ENCODE measurements around the gene SEMA3D. TPM values are rescaled to one million over a fixed set of nuclear protein-coding genes. Genes with fewer than 3 reads are reported as not detected.
A peak's percentile ranks its signal among the peaks of the same experiment; 100 is the strongest.

The SEMA3D gene
- total RNA-seq, 1 experiment from 2014 or later = 4.8 TPM

GRCh38 chr7:85185424-85186082 is 1.3 kb downstream of the SEMA3D start:
- ChIA-PET POLR2A (ENCODE audit: unreplicated experiment) (no interaction called here), CTCF (no interaction called here)
- Histone ChIP-seq H3K9me3 (ENCODE audit: insufficient read depth, low read depth) (no peaks in the 10 kb centered on the region), H3K27ac (no peak overlapping the region), H2AFZ (peak overlapping the region; percentile 95), H3K27me3 (ENCODE audit: insufficient read depth, low read depth) (peaks cover 13% of the 10 kb centered on the region; the same call in 1 of the 2 replicates), H3K4me1 (replicated peaks; ENCODE audit: insufficient read depth) (no peaks in the 10 kb centered on the region), H4K20me1 (ENCODE audit: insufficient read depth) (no peaks in the 10 kb centered on the region), H3K36me3 (ENCODE audit: low read depth) (no peaks in the 10 kb centered on the region), H3K4me3 (peak overlapping the region; percentile 63), H3K4me2 (peak overlapping the region; percentile 84), H3F3A (ENCODE audit: insufficient read depth, low read depth) (no peaks in the 10 kb centered on the region), H3K9me2 (ENCODE audit: insufficient read depth) (no peaks in the 10 kb centered on the region), H3K79me2 (ENCODE audit: low read depth) (no peaks in the 10 kb centered on the region)
- peak in 1 of 2 experiments; percentile 17 for DNase-seq
- TF ChIP-seq CTCF (conservative IDR thresholded peaks at IDR 0.05) (no peak), EZH2 (IDR thresholded peaks at IDR 0.05; ENCODE audit: low read depth) (no peak)
- BruUV-seq (replicated peaks) = no TSS peak
- intact Hi-C loops (cut with micrococcal nuclease; ENCODE audit: unreplicated experiment) = loop anchor here (2.0 to 5.0 kb wide), 2 partner anchors 145 to 282 kb away; no protein-coding TSS in a partner anchor

GRCh38 chr7:85184599-85185423 is 2.0 kb downstream of the SEMA3D start:
- Histone ChIP-seq H3K79me2 (ENCODE audit: low read depth) (no peaks in the 10 kb centered on the region), H3F3A (ENCODE audit: insufficient read depth, low read depth) (no peaks in the 10 kb centered on the region), H3K4me1 (replicated peaks; ENCODE audit: insufficient read depth) (no peaks in the 10 kb centered on the region), H3K27ac (no peak overlapping the region), H3K27me3 (ENCODE audit: insufficient read depth, low read depth) (peaks cover 13% of the 10 kb centered on the region; the same call in 1 of the 2 replicates), H2AFZ (no peak overlapping the region), H3K4me2 (no peak overlapping the region), H3K36me3 (ENCODE audit: low read depth) (no peaks in the 10 kb centered on the region), H3K4me3 (no peak overlapping the region), H4K20me1 (ENCODE audit: insufficient read depth) (no peaks in the 10 kb centered on the region), H3K9me3 (ENCODE audit: insufficient read depth, low read depth) (no peaks in the 10 kb centered on the region), H3K9me2 (ENCODE audit: insufficient read depth) (no peaks in the 10 kb centered on the region)
- ChIA-PET CTCF (no interaction called here), POLR2A (ENCODE audit: unreplicated experiment) (no interaction called here)
- no TSS peak for BruUV-seq (replicated peaks)
- DNase-seq = no peak
- intact Hi-C loops (cut with micrococcal nuclease; ENCODE audit: unreplicated experiment) = loop anchor here (5.0 kb wide), 1 partner anchor 282 kb away; no protein-coding TSS in a partner anchor
- TF ChIP-seq EZH2 (IDR thresholded peaks at IDR 0.05; ENCODE audit: low read depth) (no peak), CTCF (conservative IDR thresholded peaks at IDR 0.05) (no peak)

- Histone ChIP-seq H3F3A (ENCODE audit: insufficient read depth, low read depth) (no peaks in the 10 kb centered on the region), H3K9me3 (ENCODE audit: insufficient read depth, low read depth) (no peaks in the 10 kb centered on the region), H3K36me3 (ENCODE audit: low read depth) (no peaks in the 10 kb centered on the region), H3K27ac (no peak overlapping the region), H3K4me3 (no peak overlapping the region), H2AFZ (no peak overlapping the region), H3K27me3 (ENCODE audit: insufficient read depth, low read depth) (peaks cover 13% of the 10 kb centered on the region; the same call in 1 of the 2 replicates), H4K20me1 (ENCODE audit: insufficient read depth) (no peaks in the 10 kb centered on the region), H3K4me1 (replicated peaks; ENCODE audit: insufficient read depth) (no peaks in the 10 kb centered on the region), H3K4me2 (no peak overlapping the region), H3K79me2 (ENCODE audit: low read depth) (no peaks in the 10 kb centered on the region), H3K9me2 (ENCODE audit: insufficient read depth) (no peaks in the 10 kb centered on the region)
- no TSS peak for BruUV-seq (replicated peaks)
- intact Hi-C loops (cut with micrococcal nuclease; ENCODE audit: unreplicated experiment) = no loop called here
- POLR2A ChIA-PET (ENCODE audit: unreplicated experiment) = no interaction called here
- CTCF ChIA-PET = interaction anchor here (0.6 kb wide), 1 partner anchor 97 kb away, joined by 3 read pairs; no protein-coding TSS in a partner anchor
- DNase-seq = no peak
- TF ChIP-seq CTCF (conservative IDR thresholded peaks at IDR 0.05) = no peak
- TF ChIP-seq EZH2 (IDR thresholded peaks at IDR 0.05; ENCODE audit: low read depth) = no peak
Observed at GRCh38 chr7:85183296-85183695, 3.6 kb downstream of the SEMA3D start.
